IMR-90 (cell line): ENCODE results near the gene CALML4. TPM values are rescaled to one million over a fixed set of nuclear protein-coding genes. Genes with fewer than 3 reads are reported as not detected.
A peak's percentile ranks its signal among the peaks of the same experiment; 100 is the strongest.

Source experiments
- ATAC-seq: fragments of 200-7000 bp; cut with Tn5 transposase; 2 replicates; pipeline ENCODE4 v1.9.1; 2020; ENCODE audit warnings: low read depth, mild to moderate bottlenecking, moderate library complexity
- BruUV-seq: library from RNA; stranded (reverse); fragments of 400-500 nt; replicated peaks from 2 replicates; lab custom pipeline; 2021; lab: Mats Ljungman, UMichigan
- CTCF ChIA-PET: fragments of 300-600 bp; formaldehyde crosslinking; extraction: SDS; loops from one replicate; lab custom pipeline; 2021; ENCODE audit warnings: antibody characterized with exemption; lab: Yijun Ruan, JAX
- POLR2A ChIA-PET: fragments of 300-600 bp; sonication (Branson Sonifier 250); formaldehyde crosslinking; loops from one replicate; lab custom pipeline; 2022; ENCODE audit warnings: antibody characterized with exemption; ENCODE audit not compliant: unreplicated experiment; lab: Charles Lee
- DNase-seq: peaks from one replicate; pipeline ENCODE4 v3.0.0; 2013
- H2AFZ ChIP-seq: replicated peaks from 2 replicates; pipeline ENCODE3; 2013; ENCODE audit warnings: low read length, mild to moderate bottlenecking; ENCODE audit not compliant: poor library complexity
- H2AK5ac ChIP-seq: 2 replicates; pipeline ENCODE4 v1.6.1; 2013; ENCODE audit warnings: low read depth, low read length, inconsistent platforms
- H2AK9ac ChIP-seq: replicated peaks from 2 replicates; pipeline ENCODE3; 2013; ENCODE audit warnings: mild to moderate bottlenecking, low read depth, low read length, moderate library complexity; ENCODE audit not compliant: poor library complexity
- H2BK120ac ChIP-seq: 2 replicates; pipeline ENCODE4 v1.6.1; 2013; ENCODE audit warnings: low read depth, low read length, inconsistent platforms
- H2BK15ac ChIP-seq: 3 replicates; pipeline ENCODE4 v1.6.1; 2013; ENCODE audit warnings: low read depth, low read length, inconsistent platforms
- H2BK20ac ChIP-seq: 2 replicates; pipeline ENCODE4 v1.6.1; 2013; ENCODE audit warnings: low read depth, mild to moderate bottlenecking, inconsistent platforms, low read length, moderate library complexity
- H2BK5ac ChIP-seq: 2 replicates; pipeline ENCODE4 v1.6.1; 2013; ENCODE audit warnings: mild to moderate bottlenecking, low read depth, low read length, inconsistent platforms; ENCODE audit not compliant: poor library complexity, severe bottlenecking
- H3K14ac ChIP-seq: replicated peaks from 2 replicates; pipeline ENCODE4 v1.6.1; 2013; ENCODE audit warnings: low read depth, low read length, inconsistent platforms
- H3K18ac ChIP-seq: 2 replicates; pipeline ENCODE4 v1.6.1; 2013; ENCODE audit warnings: low read depth, low read length, control low read depth
- H3K23ac ChIP-seq: 2 replicates; pipeline ENCODE4 v1.6.1; 2013; ENCODE audit warnings: low read depth, low read length, inconsistent platforms
- H3K27ac ChIP-seq: 2 replicates; pipeline ENCODE4 v1.5.1; 2013; ENCODE audit warnings: mild to moderate bottlenecking, control low read depth, low read length; ENCODE audit not compliant: insufficient read depth
- H3K27me3 ChIP-seq: 2 replicates; pipeline ENCODE4 v1.6.1; 2013; ENCODE audit warnings: low read length; ENCODE audit not compliant: control insufficient read depth, insufficient read depth
- H3K36me3 ChIP-seq: 2 replicates; pipeline ENCODE4 v1.6.1; 2013; ENCODE audit warnings: low read length, mixed read lengths; ENCODE audit not compliant: control insufficient read depth, insufficient read depth
- H3K4ac ChIP-seq: 2 replicates; pipeline ENCODE4 v1.6.1; 2013; ENCODE audit warnings: low read depth, low read length, inconsistent platforms
- H3K4me1 ChIP-seq: 2 replicates; pipeline ENCODE4 v1.6.1; 2013; ENCODE audit warnings: low read length, mixed read lengths; ENCODE audit not compliant: control insufficient read depth, insufficient read depth
- H3K4me2 ChIP-seq: 2 replicates; pipeline ENCODE4 v1.6.1; 2013; ENCODE audit warnings: low read depth, mild to moderate bottlenecking, control low read depth, low read length, moderate library complexity
- H3K4me3 ChIP-seq: 2 replicates; pipeline ENCODE4 v1.5.1; 2013; ENCODE audit warnings: low read depth, mild to moderate bottlenecking, control low read depth, low read length, moderate library complexity; ENCODE audit not compliant: insufficient read depth
- H3K56ac ChIP-seq: 2 replicates; pipeline ENCODE4 v1.6.1; 2013; ENCODE audit warnings: low read length, inconsistent platforms; ENCODE audit not compliant: insufficient read depth; ENCODE audit errors: extremely low read depth
- H3K79me1 ChIP-seq, 2 experiments: 2 replicates each; pipeline ENCODE4 v1.6.1; 2013; ENCODE audit warnings: low read length in 2 of 2, inconsistent platforms in 1 of 2, low read depth in 1 of 2
- H3K9ac ChIP-seq: 2 replicates; pipeline ENCODE4 v1.6.1; 2013; ENCODE audit warnings: low read depth, low read length, control low read depth
- H3K9me1 ChIP-seq: 2 replicates; pipeline ENCODE4 v1.6.1; 2013; ENCODE audit warnings: low read length, inconsistent platforms; ENCODE audit not compliant: insufficient read depth
- H3K9me3 ChIP-seq: 2 replicates; pipeline ENCODE4 v1.6.1; 2013; ENCODE audit warnings: low read length; ENCODE audit not compliant: control insufficient read depth, insufficient read depth
- H4K20me1 ChIP-seq: 2 replicates; pipeline ENCODE4 v1.6.1; 2013; ENCODE audit warnings: low read length, inconsistent platforms; ENCODE audit not compliant: insufficient read depth
- H4K5ac ChIP-seq: 2 replicates; pipeline ENCODE4 v1.6.1; 2013; ENCODE audit warnings: mild to moderate bottlenecking, low read depth, low read length, control low read depth
- H4K8ac ChIP-seq, 2 experiments: 2 replicates each; pipeline ENCODE4 v1.6.1; 2013; ENCODE audit warnings: low read depth in 2 of 2, low read length in 2 of 2, control low read depth in 1 of 2, inconsistent platforms in 1 of 2
- H4K91ac ChIP-seq: 2 replicates; pipeline ENCODE4 v1.6.1; 2013; ENCODE audit warnings: low read depth, low read length, inconsistent platforms; ENCODE audit not compliant: insufficient read depth
- FOS ChIP-seq: fragments of 150-350 bp; IDR thresholded peaks from 2 replicates; pipeline ENCODE4 v1.6.1; 2016; ENCODE audit warnings: low read depth, low read length
- SMC3 ChIP-seq: fragments of 150-350 bp; IDR thresholded peaks from 2 replicates; pipeline ENCODE4 v1.6.1; 2016; ENCODE audit warnings: low read depth, mild to moderate bottlenecking, antibody characterized with exemption, low read length, moderate library complexity
- WGBS, 2 experiments: methylation state at CpG; one replicate each; pipeline versions ENCODE4 v1.1.5 to v1.1.7; 2013; ENCODE audit warnings: missing lambda C conversion rate in 2 of 2; ENCODE audit not compliant: insufficient read length in 1 of 2; ENCODE audit errors: extremely low coverage in 2 of 2; 5-methylcytosine and 5-hydroxymethylcytosine counted together
- dilution Hi-C: fragments of 300-500 bp; cut with HindIII; formaldehyde crosslinking; loops from one replicate; pipeline ENCODE4 v1.14.3; 2018; ENCODE audit warnings: low sequenced_read_pairs; ENCODE audit not compliant: unreplicated experiment
- in situ Hi-C: fragments of 300-500 bp; cut with MboI; formaldehyde crosslinking; loops from 3 replicates; pipeline ENCODE4 v1.14.3; 2019; ENCODE audit warnings: low sequenced_read_pairs, inconsistent platforms, mixed read lengths
- intact Hi-C: fragments of 100-400 bp; cut with micrococcal nuclease; formaldehyde crosslinking; loops from 2 replicates; pipeline ENCODE4 v1.10.0; 2022
- polyA plus RNA-seq, 3 experiments: library from polyadenylated mRNA; depleted of rRNA; stranded (reverse); fragments of >200 nt; gene quantifications; 2 replicates each; pipeline ENCODE4 v1.2.3, GENCODE V29; 2012; ENCODE audit warnings: low replicate concordance in 1 of 3
- total RNA-seq: library from RNA; depleted of rRNA; stranded (reverse); fragments of >200 nt; gene quantifications from 2 replicates; pipeline ENCODE4 v1.2.3, GENCODE V29; 2012

CALML4 gene
- total and polyA plus RNA-seq, 2 of the 4 experiments (the other 2 are of a cell fraction), result 0.36 to 1.3 TPM

- ChIA-PET CTCF (interaction anchor here (0.5 kb wide), 1 partner anchor 754 kb away, joined by 8 read pairs; no protein-coding TSS in a partner anchor), POLR2A (no interaction called here)
- 0 out of 2 replicates have a peak overlapping the region, but pooled peaks have one; percentile 25 for H4K5ac ChIP-seq
- peak overlapping the region; percentile 56 for H2BK5ac ChIP-seq
- peaks cover 11% of the 10 kb centered on the region for H3K4me1 ChIP-seq
- no peak overlapping the region for H3K23ac ChIP-seq
- H3K56ac ChIP-seq, result no peak overlapping the region
- no peak overlapping the region for H3K4me3 ChIP-seq
- DNase-seq, result peak; percentile 87
- H3K27me3 ChIP-seq, result no peaks in the 10 kb centered on the region
- ATAC-seq, result peak; percentile 89
- H3K9me3 ChIP-seq, result no peaks in the 10 kb centered on the region
- H2AK5ac ChIP-seq, result 0 out of 2 replicates have a peak overlapping the region, but pooled peaks have one; percentile 31
- 0 out of 3 replicates have a peak overlapping the region, but pooled peaks have one; percentile 35 for H2BK15ac ChIP-seq
- no peak overlapping the region for H2BK120ac ChIP-seq
- BruUV-seq, result no TSS peak
- H2AFZ ChIP-seq, result no peak overlapping the region
- peaks cover 0 to 22% of the 10 kb centered on the region in 2 experiments; a peak in 2 of 4 replicates for H3K79me1 ChIP-seq
- no peak for TF ChIP-seq SMC3
- peak; percentile 42; the same call in 1 of the 2 replicates for TF ChIP-seq FOS
- 0 out of 2 replicates have a peak overlapping the region, but pooled peaks have one; percentile 42 for H3K4me2 ChIP-seq
- H3K14ac ChIP-seq, result peak overlapping the region; percentile 7; the same call in 1 of the 2 replicates
- H3K18ac ChIP-seq, result no peak overlapping the region
- peaks cover 8% of the 10 kb centered on the region; the same call in 1 of the 2 replicates for H4K20me1 ChIP-seq
- H2BK20ac ChIP-seq, result no peak overlapping the region
- no peak overlapping the region for H3K9ac ChIP-seq
- H4K91ac ChIP-seq, result no peak overlapping the region
- peak overlapping the region; percentile 37; the same call in 1 of the 2 replicates for H3K27ac ChIP-seq
- no peak overlapping the region for H3K4ac ChIP-seq
- in situ Hi-C loops (no loop called here), dilution Hi-C loops (no loop called here), intact Hi-C loops (loop anchor here (1.0 kb wide), 1 partner anchor 324 kb away; no protein-coding TSS in a partner anchor)
- no CpG with 5 or more reads among the region's 5 CpGs for WGBS, 2 experiments
- peaks cover 13% of the 10 kb centered on the region for H3K36me3 ChIP-seq
- H2AK9ac ChIP-seq, result no peak overlapping the region
- H3K9me1 ChIP-seq, result peaks cover 3% of the 10 kb centered on the region
- H4K8ac ChIP-seq, result no peak overlapping the region
Measured at GRCh38 chr15:68186671-68187397, 18.3 kb downstream of the CALML4 start.
